HepG2 (cell line): ENCODE results near the gene ITGA2. TPM values are rescaled to one million over a fixed set of nuclear protein-coding genes. Genes with fewer than 3 reads are reported as not detected.

Experiments used
- ATAC-seq: fragments of 200-7000 bp; cut with Tn5 transposase; 3 replicates; pipeline ENCODE4 v1.9.1; 2020; ENCODE audit warnings: mild to moderate bottlenecking, moderate library complexity
- BruUV-seq: library from RNA; stranded (reverse); fragments of 400-500 nt; replicated peaks from 2 replicates; lab custom pipeline; 2021; lab: Mats Ljungman, UMichigan
- CTCF ChIA-PET: fragments of 300-600 bp; formaldehyde crosslinking; extraction: SDS; loops from one replicate; lab custom pipeline; 2021; ENCODE audit warnings: low total read pairs, inconsistent platforms, low intra/inter-chr PET ratio; lab: Yijun Ruan, JAX
- POLR2A ChIA-PET: fragments of 350-600 bp; sonication (Branson Sonifier 250); formaldehyde crosslinking; loops from one replicate; lab custom pipeline; 2020; ENCODE audit warnings: antibody characterized with exemption, inconsistent platforms; lab: Yijun Ruan, JAX
- DNase-seq: peaks from one replicate; pipeline ENCODE4 v3.0.0-alpha.2; 2015; ENCODE audit warnings: low spot score
- FAIRE-seq: peaks from 3 replicates; lab custom pipeline; 2011; peaks lifted over from hg19 to GRCh38; lab: Jason Lieb, UNC
- H2AFZ ChIP-seq: one replicate; pipeline ENCODE4 v1.6.1; 2011; ENCODE audit warnings: low read length, inconsistent platforms
- H3K27ac ChIP-seq: fragments of 300-600 bp; 3 replicates; pipeline ENCODE4 v1.8.0; 2011; ENCODE audit warnings: mixed run types, mild to moderate bottlenecking, mixed read lengths, low read length, inconsistent platforms; ENCODE audit not compliant: insufficient read depth; ENCODE audit errors: extremely low read length
- H3K27me3 ChIP-seq, 2 experiments: fragments of 200-600 bp in 1 of 2; 2 replicates in 1 of 2; 3 replicates in 1 of 2; pipeline versions ENCODE4 v1.6.0 to v1.8.0; 2011; ENCODE audit warnings: low read length in 2 of 2, mild to moderate bottlenecking in 2 of 2, moderate library complexity in 2 of 2, inconsistent platforms in 1 of 2; ENCODE audit not compliant: insufficient read depth in 2 of 2, control insufficient read depth in 1 of 2
- H3K36me3 ChIP-seq, 2 experiments: fragments of 200-600 bp in 1 of 2; replicated peaks in 1 of 2; 2 replicates in 1 of 2; 3 replicates in 1 of 2; pipeline versions ENCODE4 v1.5.1 to v1.8.0; 2011; ENCODE audit warnings: low read length in 2 of 2, inconsistent platforms in 1 of 2; ENCODE audit not compliant: insufficient read depth in 2 of 2, control insufficient read depth in 1 of 2
- H3K4me1 ChIP-seq: 2 replicates; pipeline ENCODE4 v1.5.1; 2012; ENCODE audit warnings: low read length, inconsistent platforms; ENCODE audit not compliant: insufficient read depth
- H3K4me2 ChIP-seq: 2 replicates; pipeline ENCODE4 v1.6.0; 2011; ENCODE audit warnings: low read depth, low read length, inconsistent platforms
- H3K4me3 ChIP-seq, 3 experiments: fragments of 200-600 bp in 1 of 3; sonication (generic), shearing (Covaris generic) in 1 of 3; replicated peaks in 1 of 3; 2 replicates each; pipeline ENCODE4 v1.5.1; 2011 to 2016; ENCODE audit warnings: low read length in 3 of 3, inconsistent platforms in 2 of 3, low read depth in 2 of 3, mild to moderate bottlenecking in 2 of 3, control low read depth in 1 of 3, mixed read lengths in 1 of 3; ENCODE audit not compliant: insufficient read depth in 1 of 3
- H3K79me2 ChIP-seq: one replicate; pipeline ENCODE4 v1.6.1; 2011; ENCODE audit warnings: low read length, inconsistent platforms; ENCODE audit not compliant: insufficient read depth
- H3K9ac ChIP-seq: 2 replicates; pipeline ENCODE4 v1.6.0; 2011; ENCODE audit warnings: mild to moderate bottlenecking, low read depth, low read length, inconsistent platforms; ENCODE audit not compliant: insufficient read depth
- H3K9me3 ChIP-seq: 2 replicates; pipeline ENCODE4 v1.5.1; 2012; ENCODE audit warnings: mild to moderate bottlenecking, low read length
- H4K20me1 ChIP-seq: 2 replicates; pipeline ENCODE4 v1.6.0; 2011; ENCODE audit warnings: inconsistent platforms, mild to moderate bottlenecking, low read length, moderate library complexity; ENCODE audit not compliant: insufficient read depth
- ARNT2 ChIP-seq: sonication (generic); formaldehyde crosslinking; IDR thresholded peaks from 2 replicates; pipeline ENCODE4 v1.8.0; 2022; ENCODE audit warnings: mild to moderate bottlenecking, low read depth, missing genetic modification reagents, moderate library complexity
- CHD4 ChIP-seq: fragments of 200-600 bp; sonication (generic); IDR thresholded peaks from 2 replicates; pipeline ENCODE4 v1.7.0; 2017; ENCODE audit warnings: mild to moderate bottlenecking, low read length, borderline replicate concordance
- EED ChIP-seq: sonication (generic); formaldehyde crosslinking; IDR thresholded peaks from 2 replicates; pipeline ENCODE4 v1.5.0; 2020; ENCODE audit warnings: mild to moderate bottlenecking, missing genetic modification reagents
- SALL1 ChIP-seq: sonication (generic); formaldehyde crosslinking; IDR thresholded peaks from 2 replicates; pipeline ENCODE4 v1.8.0; 2022; ENCODE audit warnings: mild to moderate bottlenecking, missing genetic modification reagents
- SKI ChIP-seq: fragments of 450-650 bp; IDR thresholded peaks from one replicate; pipeline ENCODE4 v1.6.1; 2018; ENCODE audit warnings: mild to moderate bottlenecking; ENCODE audit not compliant: partially characterized antibody
- SP5 ChIP-seq: IDR thresholded peaks from 2 replicates; pipeline ENCODE4 v1.6.1; 2016; ENCODE audit warnings: low read depth, borderline replicate concordance
- TMF1 ChIP-seq: sonication (generic); formaldehyde crosslinking; IDR thresholded peaks from 2 replicates; pipeline ENCODE4 v1.8.1; 2022; ENCODE audit warnings: low read depth, missing genetic modification reagents
- ZBTB8A ChIP-seq: sonication (generic); formaldehyde crosslinking; IDR thresholded peaks from 2 replicates; pipeline ENCODE4 v1.4.0; 2020; ENCODE audit warnings: mild to moderate bottlenecking, low read depth, missing genetic modification reagents, borderline replicate concordance
- ZNF446 ChIP-seq: sonication (generic); formaldehyde crosslinking; IDR thresholded peaks from 2 replicates; pipeline ENCODE4 v1.5.0; 2020; ENCODE audit warnings: mild to moderate bottlenecking, missing genetic modification reagents
- WGBS: methylation state at CpG from one replicate; pipeline ENCODE4 v1.1.6; 2017; ENCODE audit warnings: low lambda C conversion rate; 5-methylcytosine and 5-hydroxymethylcytosine counted together
- in situ Hi-C: cut with HindIII; loops from 2 replicates; pipeline ENCODE4 v1.10.0; 2017; ENCODE audit warnings: low pct_unique_long_range_greater_than_20kb; ENCODE audit not compliant: extremely low pct_ligation_motif_present
- intact Hi-C: fragments of 100-400 bp; cut with micrococcal nuclease; formaldehyde crosslinking; loops from one replicate; pipeline ENCODE4 v1.10.0; 2022; ENCODE audit not compliant: unreplicated experiment
- polyA plus RNA-seq, 8 experiments: library from polyadenylated mRNA; depleted of rRNA in 3 of 8; stranded (reverse) in 7 of 8; unstranded in 1 of 8; fragments of >200 nt; fragmentation: Illumina TruSeq in 4 of 8; extraction: Trizol in 4 of 8; gene quantifications; 2 replicates each; pipeline versions ENCODE4 v1.2.1 to v1.2.3, GENCODE V29; 2011 to 2016; ENCODE audit warnings: low read depth in 4 of 8, missing spikeins in 1 of 8, mixed read lengths in 1 of 8; ENCODE audit not compliant: insufficient read depth in 1 of 8
- total RNA-seq, 5 experiments: library from RNA; depleted of rRNA; stranded (reverse); fragments of >200 nt; fragmentation: Illumina TruSeq; extraction: Trizol; gene quantifications; 2 replicates each; pipeline ENCODE4 v1.2.3, GENCODE V29; 2016; ENCODE audit warnings: low read depth in 1 of 5

The ITGA2 gene
- total and polyA plus RNA-seq, 2 of the 13 experiments (the other 11 are each of a cell fraction or from before 2014, with no cell fraction given), result 15.8 to 58.3 TPM

GRCh38 chr5:53128481-53128880 lies 139.3 kb downstream of the ITGA2 start:
- BruUV-seq, result no TSS peak
- FAIRE-seq (no peak), DNase-seq (no peak), ATAC-seq (no peak)
- ChIA-PET POLR2A (no interaction called here), CTCF (no interaction called here)
- intact Hi-C loops (no loop called here), in situ Hi-C loops (no loop called here)
- H3K4me1 ChIP-seq, result no peaks in the 10 kb centered on the region
- no peak overlapping the region for H3K9ac ChIP-seq
- H3K27me3 ChIP-seq, result no peaks in the 10 kb centered on the region
- 6% methylated on average over 1 of the region's 1 CpG for WGBS
- H2AFZ ChIP-seq, result no peak overlapping the region
- no peak overlapping the region for H3K4me2 ChIP-seq
- no peak overlapping the region for H3K4me3 ChIP-seq
- no peaks in the 10 kb centered on the region for H4K20me1 ChIP-seq
- no peaks in the 10 kb centered on the region for H3K79me2 ChIP-seq
- H3K9me3 ChIP-seq, result no peaks in the 10 kb centered on the region
- H3K36me3 ChIP-seq, result no peaks in the 10 kb centered on the region
- no peak overlapping the region for H3K27ac ChIP-seq
- TF ChIP-seq ZNF446 (CRISPR knock-in tag) (no peak), CHD4 (no peak), SALL1 (CRISPR knock-in tag) (no peak)

- H3K27ac ChIP-seq, result no peak overlapping the region
- H4K20me1 ChIP-seq, result no peaks in the 10 kb centered on the region
- no peaks in the 10 kb centered on the region for H3K27me3 ChIP-seq
- ATAC-seq (no peak), DNase-seq (no peak), FAIRE-seq (no peak)
- no peak overlapping the region for H3K9ac ChIP-seq
- no peaks in the 10 kb centered on the region for H3K4me1 ChIP-seq
- H3K4me3 ChIP-seq, result no peak overlapping the region
- no peak overlapping the region for H2AFZ ChIP-seq
- intact Hi-C loops, result no loop called here
- H3K79me2 ChIP-seq, result no peaks in the 10 kb centered on the region
- in situ Hi-C loops, result no loop called here
- 2% methylated on average over 2 of the region's 2 CpGs for WGBS
- no peak for TF ChIP-seq ZBTB8A (CRISPR knock-in tag)
- no peak for TF ChIP-seq ARNT2
- no peak for TF ChIP-seq SKI
- TF ChIP-seq TMF1 (CRISPR knock-in tag), result no peak
- no peak for TF ChIP-seq SP5
- no peak for TF ChIP-seq EED (CRISPR knock-in tag)
- no peaks in the 10 kb centered on the region for H3K9me3 ChIP-seq
- ChIA-PET CTCF (no interaction called here), POLR2A (no interaction called here)
- no peaks in the 10 kb centered on the region for H3K36me3 ChIP-seq
- H3K4me2 ChIP-seq, result no peak overlapping the region
- no TSS peak for BruUV-seq
Observed at GRCh38 chr5:53130266-53130665, 141.1 kb downstream of the ITGA2 start.
